GM12801 (cell line): ENCODE measurements around the gene OTUD6A.

Source experiments
- CTCF ChIP-seq: IDR thresholded peaks from one replicate; pipeline ENCODE4 v1.5.1; 2011; ENCODE audit warnings: control low read depth; ENCODE audit not compliant: insufficient read length; ENCODE audit errors: extremely low read depth

The OTUD6A gene

GRCh38 chrX:70096052-70096451, 33.8 kb downstream of the OTUD6A start:
- no peak for TF ChIP-seq CTCF

DNA sequence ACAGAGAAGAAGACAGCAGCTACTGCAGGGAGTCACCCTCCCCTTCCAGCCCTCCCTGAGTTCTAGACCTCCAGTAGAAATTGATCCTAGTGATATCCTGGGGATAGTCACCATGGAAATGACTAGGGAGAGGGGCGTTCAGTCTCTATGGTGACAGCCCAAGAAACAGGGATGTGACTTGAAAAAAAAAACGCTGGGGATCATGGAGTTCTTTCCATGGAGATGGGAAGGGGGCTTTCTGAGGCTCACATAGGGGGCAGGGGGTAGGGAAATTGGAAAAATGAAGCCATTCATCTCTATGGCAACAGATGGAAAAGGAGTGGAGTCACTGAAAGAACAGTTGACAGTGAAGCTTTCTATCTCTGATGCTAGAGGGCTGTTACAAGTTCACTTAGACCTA, 43.0 kb downstream of the OTUD6A start:
- no peak for TF ChIP-seq CTCF
